ENCODE results near the gene FRAT1.

FRAT1 gene

DNA sequence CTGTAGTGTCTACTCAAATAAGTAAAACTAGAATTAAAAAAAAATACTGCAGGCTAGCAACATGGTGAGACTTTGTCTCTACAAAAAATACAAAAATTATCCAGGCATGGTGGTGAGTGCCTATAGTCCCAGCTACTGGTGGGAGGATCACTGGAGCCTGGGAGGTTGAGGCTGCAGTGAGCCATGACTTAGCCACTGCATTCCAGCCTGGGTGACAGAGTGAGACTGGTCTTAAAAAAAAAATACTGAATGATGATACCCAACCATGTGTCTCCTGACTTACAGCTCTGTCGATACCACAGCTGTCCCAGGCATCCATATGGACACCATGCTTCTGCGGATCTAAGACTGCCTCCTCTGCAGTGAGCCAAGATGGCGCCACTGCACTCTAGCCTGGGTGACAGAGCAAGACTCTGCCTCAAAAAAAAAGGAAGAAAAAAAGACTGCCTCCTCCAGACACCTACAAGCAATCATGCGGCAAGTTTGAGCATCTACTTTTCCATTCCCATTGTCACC lies 7.9 kb upstream of the FRAT1 start:
- peak; percentile 31 for DNase-seq

DNA sequence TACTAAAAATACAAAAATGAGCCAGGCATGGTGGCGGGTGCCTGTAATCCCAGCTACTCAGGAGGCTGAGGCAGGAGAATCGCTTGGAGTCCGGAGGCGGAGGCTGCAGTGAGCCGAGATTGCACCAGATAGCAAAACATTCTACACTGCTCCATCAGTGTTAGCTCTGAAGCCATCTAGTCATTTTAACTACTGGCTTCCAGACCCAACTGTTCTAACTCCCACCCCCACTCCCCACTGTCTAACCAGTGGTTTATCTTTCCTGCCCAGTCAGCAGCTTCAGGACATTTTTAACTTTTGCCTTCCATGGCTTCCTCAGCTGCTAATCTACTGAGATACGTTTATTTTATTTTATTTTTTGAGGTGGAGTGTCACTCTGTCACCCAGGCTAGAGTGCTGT lies 6.2 kb upstream of the FRAT1 start:
- no peak for DNase-seq

DNA sequence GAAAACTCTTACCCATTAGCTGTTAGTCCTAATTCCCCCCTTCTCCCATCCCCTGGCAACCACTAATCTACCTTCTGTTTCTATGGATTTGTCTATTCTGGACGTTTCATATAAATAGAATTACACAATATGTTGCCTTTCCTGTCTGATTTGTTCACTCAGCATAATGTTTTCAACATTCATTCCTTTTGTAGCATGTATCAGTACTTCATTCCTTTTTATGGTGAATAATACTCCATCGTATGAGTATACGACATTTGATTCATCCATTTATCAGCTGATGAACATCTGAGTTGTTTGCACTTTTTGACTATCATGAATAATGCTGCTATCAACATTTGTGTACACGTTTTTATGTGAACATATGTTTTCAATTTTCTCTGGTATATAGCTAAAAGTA lies 4.4 kb upstream of the FRAT1 start:
- DNase-seq = no peak

DNA sequence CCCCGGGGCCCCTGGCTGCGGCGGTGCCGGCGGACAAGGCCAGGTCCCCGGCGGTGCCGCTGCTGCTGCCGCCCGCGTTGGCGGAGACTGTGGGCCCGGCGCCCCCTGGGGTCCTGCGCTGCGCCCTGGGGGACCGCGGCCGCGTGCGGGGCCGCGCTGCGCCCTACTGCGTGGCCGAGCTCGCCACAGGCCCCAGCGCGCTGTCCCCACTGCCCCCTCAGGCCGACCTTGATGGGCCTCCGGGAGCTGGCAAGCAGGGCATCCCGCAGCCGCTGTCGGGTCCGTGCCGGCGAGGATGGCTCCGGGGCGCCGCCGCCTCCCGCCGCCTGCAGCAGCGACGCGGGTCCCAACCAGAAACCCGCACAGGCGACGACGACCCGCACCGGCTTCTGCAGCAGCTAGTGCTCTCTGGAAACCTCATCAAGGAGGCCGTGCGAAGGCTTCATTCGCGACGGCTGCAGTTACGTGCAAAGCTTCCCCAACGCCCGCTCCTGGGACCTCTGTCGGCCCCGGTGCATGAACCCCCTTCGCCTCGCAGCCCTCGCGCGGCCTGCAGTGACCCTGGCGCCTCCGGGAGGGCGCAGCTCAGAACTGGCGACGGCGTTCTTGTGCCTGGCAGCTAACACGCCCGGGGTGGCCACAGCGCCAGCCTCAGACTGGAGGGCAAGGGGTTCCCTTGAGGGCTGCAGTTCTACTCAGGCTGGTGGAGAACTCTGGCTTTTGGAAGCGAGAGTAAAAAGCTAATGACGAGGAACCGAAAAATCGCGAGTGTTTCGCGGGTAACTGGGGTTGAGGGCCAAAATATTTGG lies 804 bp downstream of the FRAT1 start:
- DNase-seq = peak; percentile 4

DNA sequence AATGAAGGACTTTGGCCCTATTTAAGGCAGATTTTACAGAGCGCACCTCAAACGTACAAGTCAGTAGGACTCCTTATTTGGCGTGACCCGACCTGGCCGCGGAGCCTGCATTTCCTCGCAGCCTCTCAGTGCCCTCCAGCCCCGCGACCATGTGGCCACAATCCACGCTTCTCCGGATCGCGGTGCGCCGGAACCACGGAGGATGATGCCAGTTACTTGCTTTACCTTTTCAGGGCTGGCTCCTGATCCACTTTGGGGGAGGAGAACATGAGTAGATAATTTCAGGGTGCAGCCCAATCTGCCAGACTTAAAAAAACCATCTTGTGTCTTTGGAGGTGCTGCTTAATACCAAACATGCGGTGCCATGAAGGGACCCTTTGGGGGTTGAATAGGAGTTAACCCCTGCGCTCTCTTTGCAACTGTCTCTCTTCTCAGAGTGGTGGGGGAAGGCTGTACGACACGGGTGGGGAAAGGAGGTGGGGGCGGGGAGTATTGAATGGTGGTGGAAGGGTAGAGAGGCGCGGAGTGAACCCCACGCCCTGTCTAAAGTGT lies 1.5 kb downstream of the FRAT1 start:
- DNase-seq = no peak

DNA sequence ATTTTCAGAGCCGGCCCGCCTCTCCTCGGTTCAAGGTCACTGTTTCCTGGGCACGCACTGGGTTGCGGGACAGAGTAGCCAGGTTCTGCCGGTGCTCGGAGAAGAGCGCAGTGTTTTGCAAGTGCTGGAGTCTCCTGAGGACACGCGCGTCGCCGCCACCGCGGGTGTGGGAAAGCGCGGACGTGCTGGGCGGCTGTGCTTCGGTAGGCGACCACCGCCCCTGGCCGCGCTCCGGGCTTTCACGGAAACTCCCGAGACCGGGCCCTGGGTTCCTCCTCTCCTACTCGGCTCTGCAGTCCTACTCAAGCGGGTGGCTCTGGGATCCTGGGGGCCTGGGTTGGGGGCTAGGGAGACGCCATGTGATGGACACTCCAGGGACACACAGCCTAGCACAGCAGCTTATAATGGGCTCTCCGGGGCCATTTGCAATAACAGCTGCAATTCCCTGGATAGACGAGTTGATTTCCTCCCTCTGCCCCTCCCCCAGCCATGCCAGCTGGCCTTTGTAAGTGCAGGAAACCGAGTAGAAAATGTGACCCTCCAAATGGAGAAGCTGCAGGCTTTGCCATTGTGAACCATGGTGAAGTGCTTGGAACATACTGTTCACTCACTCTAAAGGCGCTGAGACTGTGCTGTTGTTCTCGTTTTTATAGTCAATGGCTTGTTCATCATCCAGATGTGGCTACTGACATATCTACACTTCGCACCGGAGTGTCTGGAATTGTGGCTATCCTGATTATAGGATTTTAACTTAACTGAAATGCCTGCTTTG lies 2.1 kb downstream of the FRAT1 start:
- DNase-seq = peak; percentile 48

DNA sequence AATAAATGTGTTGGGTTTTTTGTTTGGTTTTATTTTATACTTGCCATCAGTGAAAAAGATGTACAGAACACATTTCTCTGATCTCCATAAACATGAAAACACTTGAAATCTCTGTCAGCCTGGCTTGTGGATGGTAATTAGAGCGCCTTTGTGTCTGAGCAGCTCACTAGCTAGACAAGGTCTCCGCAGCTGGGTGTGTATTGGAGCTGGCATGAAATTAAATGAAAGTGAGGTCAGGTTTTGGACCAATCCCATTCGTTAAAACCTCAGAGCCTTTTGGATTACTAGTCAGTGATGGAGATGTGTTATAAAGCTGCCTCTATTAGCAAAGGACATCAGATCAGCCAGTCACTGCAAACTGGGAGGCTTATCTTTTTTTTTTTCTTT lies 2.7 kb downstream of the FRAT1 start:
- no peak for DNase-seq

DNA sequence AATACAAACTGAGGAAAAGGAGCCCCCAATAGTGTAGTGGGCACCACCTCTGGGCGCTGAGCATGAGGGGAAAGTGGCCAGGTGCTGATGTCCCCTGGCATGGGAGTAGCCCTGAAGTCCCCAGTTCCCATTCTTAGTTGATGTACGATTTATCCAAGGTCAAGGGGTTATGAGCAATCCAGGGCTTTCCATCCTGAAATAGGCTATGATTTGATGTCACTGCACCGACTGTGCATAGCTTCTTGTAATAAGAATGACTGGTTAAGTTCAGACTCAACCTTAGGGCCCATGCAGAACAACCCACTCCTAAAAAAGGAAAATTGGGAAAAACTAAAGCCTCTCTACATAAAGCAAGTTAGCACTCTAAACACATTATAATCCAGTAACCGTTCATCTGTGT lies 4.4 kb downstream of the FRAT1 start:
- DNase-seq = no peak

DNA sequence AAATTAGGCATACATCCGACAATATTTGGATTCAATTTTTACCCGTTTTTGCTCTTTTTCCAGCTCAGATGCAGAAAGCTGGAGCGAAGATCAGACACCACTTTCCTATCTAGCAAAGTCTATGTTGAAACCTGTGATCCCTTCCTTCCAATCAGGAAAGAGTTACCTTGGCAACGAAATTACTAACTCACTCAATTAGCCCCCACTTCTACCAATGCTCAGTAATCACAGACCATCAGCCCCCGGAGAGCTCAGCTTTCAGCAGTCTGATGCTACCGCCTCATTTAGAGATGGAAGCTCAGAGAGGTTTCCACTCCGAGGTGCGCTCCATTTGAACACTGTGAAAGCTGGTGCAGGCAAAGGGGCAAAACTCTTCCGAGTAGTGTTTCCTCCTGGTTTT lies 6.7 kb downstream of the FRAT1 start:
- DNase-seq = no peak

DNA sequence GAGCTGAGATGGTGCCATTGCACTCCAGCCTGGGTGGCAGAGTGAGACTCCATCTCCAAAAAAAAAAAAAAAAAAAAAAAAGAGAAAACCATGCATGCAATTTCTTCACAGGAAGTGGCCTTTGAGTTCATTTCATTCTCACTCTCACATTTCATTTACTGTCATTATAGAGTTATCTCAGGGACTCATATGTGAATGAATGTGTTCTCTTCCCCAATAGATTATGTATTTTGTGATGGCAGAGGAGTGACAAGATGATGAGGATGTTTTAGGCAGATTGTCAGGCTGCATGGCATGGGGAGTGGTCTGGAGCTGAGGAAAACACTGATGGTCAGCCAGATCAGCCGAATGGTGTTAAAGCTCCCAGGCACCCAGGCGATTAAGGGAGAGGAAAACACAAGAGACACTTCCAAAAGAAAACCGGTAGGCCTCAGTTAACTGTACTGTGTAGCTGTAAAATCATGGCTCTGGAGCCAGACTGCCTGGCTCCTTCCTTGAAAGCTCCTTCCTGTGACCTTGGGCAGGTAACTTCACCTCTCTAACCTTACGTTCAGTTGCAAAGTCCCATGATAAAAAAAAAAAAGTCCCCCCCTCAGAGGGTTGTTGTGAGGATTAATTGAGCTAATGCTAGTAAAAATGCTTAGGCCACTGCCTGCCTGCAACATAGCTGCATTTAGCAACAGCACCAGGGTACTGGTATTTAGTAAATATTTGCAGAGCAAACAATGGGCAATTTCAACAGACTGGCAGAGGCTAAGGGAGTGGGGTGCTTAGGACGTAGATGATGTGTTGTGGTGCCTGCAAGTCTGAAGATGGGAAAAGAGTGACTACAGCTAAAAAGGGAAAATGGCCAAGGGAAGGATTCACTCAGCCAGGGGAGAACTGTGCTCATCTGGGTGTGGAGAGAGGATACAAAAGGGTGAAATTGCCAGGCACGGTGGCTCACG lies 8.6 kb downstream of the FRAT1 start:
- no peak for DNase-seq

DNA sequence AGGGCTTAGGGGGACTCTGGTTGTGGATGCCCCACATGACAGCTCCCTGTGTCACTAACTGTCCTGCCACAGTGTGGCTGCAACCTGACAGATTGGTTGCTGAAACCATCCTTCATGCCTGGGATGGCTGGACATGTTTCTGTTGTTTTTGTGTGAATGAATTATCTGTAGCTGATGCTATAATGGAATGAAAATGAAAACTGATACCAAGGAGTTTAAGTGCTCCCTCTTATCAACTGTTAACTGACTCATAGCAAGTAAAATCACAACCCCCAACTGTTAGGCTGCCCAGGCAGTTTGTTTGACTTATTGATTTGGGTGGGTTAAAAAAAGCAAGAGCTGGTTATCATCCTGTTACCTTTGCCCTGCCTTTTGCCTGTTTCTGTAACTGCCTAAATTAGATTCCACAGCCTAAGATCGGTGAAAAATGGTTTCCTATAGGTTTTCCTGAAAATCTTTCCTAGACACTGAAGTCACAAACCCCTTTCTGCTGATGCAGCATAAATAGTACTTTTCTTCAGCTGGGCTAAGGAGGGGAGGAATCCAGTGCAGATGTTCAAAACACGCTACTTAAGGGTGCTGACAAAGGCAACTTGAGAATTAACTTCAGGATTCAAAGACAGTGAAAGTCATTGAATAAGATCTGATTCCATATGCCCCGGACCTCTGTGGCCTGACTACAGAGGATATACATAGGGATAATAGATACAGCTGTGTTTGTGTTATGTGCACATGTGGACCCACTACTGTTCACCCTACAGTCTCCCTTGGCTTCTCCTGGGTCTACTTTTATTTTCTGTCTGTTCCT lies 9.8 kb downstream of the FRAT1 start:
- no peak for DNase-seq

DNA sequence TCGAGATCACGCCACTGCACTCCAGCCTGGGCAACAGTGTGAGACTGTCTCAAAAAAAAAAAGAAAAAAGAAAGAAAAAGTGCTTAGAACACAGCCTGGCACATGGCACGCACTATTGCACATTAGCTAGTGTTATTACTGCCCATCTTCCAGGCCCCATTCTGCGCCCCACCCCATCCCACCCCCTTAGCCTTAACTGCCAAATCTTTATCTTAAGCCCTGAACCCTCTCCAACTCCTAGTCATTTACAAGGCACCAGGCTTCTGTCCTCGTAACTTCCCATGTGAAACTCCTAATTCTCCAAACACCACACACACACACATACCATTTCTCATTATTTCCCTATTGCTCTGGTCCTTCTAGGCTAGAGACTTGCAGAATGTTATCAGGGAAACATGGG lies 10.7 kb downstream of the FRAT1 start:
- no peak for DNase-seq

DNA sequence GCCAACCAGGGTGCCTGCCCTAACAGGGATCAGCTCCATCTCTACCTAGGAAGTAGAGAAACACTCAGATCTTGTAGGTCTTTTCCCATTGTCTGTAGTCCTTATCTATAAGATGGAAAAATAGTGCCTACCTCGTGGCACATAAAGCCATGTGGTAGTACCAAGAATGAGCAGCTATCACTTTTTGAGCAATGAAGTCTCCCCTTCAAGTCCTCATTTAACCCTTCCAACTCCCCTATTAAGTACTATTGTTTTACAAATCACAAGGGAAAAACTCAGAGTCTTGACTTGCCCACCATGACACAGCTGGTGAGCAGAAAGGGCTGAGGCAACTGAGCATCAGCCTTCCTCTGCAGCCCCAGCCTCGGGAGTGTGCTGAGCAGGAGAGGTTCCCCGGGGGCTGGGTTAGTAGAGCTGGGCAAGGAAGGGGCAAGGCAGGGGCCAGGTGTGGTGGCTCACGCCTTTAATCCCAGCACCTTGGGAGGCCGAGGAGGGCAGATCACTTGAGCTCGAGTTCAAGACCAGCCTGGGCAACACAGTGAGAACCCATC lies 12.2 kb downstream of the FRAT1 start:
- no peak for DNase-seq

DNA sequence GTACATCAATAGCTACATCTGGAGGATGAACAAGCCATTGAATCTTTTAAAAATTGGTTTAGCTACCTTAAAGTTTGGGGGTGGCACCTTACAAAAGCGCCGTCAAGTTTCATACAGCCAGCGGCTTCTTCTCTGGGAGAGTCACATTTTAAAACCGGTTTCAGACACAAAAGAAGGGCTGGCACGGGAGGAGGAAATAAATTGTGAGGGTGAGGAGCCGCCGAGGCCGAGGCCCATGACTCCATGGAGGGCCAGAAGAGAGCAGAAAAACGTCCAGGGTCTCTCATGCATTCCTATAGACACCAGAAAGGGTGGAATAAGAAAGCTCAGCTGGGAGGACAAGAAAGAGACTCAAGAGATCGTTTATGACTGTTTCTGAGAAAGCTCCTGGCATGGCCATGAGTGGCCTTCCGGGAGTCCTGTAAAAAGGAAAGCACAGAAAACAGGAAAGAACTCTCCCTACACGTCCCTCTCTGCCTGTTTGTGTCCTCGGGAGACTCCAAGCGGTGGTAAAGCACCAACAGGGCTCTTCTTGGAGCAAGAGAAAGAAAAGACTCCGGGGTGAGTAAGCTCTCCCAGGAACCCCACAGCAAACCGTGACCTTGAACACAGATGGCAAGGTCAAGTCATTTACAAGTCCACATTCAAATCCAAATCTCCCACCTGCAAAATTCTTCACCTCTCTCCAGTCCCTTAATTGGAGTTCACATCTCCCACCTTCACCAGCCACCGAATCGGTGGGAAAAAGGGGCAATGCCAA lies 13.7 kb downstream of the FRAT1 start:
- DNase-seq = no peak

DNA sequence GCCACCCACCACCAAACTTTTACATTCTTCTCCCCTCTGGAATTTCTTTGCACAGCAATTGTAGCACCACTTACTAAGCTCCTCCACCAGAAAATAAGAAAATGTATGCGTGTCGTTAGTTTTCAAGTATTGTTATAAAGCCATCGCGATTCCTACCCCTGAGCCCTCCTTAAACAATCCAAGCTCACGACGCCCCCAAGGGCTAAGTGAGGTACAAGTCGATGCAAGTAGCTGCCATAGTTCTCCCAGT lies 14.2 kb downstream of the FRAT1 start:
- DNase-seq = peak; percentile 10

DNA sequence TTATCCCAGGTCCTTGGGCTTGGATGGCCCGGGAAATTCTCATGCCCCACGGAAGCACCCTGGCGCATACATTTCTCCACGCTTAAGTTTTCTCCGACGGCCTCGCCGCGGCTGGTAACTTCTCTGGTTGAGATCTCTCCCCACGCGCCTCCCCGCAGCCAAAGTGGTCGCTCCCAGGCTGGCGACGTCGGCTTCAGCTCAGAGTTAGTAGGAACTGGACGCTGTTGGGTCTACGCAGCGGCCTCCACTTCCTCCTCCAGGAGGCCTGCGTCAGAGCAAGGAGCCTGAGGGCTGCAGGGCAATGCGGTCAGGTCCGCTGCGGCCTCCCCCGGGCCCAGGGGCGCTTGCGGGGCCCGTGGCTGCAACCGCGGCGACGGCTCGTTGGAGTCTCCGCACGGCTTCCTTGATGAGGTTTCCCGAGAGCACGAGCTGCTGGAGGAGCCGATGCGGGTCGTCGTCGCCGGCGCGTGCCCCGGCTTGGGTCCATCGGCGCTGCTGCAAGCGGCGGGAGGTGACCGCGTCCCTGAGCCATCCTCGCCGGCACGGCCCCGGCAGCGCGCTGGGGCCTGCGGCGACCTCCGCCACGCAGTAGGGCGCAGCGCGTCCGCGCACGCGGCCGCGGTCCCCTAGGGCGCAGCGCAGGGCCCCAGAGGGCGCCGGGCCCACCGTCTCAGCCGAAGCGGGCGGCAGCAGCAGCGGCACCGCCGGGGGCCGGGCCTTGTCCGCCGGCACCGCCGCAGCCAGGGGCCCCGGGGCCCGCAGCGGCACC lies 14.7 kb downstream of the FRAT1 start:
- DNase-seq = no peak

DNA sequence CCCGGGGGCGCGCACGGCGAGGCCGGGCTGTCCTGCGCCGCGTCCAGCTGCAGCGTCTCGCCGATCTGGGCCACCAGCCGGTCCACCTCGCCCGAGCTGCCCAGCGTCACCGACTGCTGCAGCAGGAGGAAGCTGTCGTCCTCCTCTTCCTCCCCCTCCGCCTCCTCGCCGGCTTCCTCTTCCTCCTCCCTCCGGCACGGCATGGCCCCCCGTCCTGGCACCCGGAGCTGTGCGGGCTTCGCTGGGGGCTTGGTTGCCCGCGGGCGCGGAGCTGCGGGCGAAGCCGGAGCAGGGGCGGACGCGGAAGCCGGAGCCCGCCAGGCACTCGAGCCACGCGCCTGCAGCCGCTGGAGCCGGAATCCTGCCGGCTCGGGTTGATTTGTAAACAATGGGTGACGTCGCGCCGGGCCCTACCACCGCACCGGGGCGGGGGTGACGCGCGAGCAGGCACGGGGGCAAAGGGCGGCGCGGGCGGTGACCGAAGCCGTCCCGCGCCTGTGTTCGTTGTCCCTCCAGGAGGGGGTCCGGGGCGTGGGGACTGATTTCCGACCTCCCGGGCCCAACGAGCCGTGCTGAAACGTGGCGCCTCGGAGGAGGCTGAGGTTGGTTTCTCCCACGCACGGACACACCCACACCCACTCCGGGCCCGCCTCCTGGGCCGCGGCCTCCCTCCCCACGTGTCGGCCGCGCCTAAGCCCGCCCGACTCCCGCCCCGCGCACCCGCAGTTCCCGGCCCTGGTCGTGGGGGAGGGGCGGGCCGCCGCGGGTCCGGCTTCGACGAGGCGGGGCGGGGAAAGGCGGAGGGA lies 15.5 kb downstream of the FRAT1 start, which contains the start of gene FRAT2:
TSS of gene FRAT2 (minus strand) at position 360 of the 806 bp plus-strand sequence. CDS start at position 203, 157 bp downstream.
- DNase-seq = peak; percentile 76

DNA sequence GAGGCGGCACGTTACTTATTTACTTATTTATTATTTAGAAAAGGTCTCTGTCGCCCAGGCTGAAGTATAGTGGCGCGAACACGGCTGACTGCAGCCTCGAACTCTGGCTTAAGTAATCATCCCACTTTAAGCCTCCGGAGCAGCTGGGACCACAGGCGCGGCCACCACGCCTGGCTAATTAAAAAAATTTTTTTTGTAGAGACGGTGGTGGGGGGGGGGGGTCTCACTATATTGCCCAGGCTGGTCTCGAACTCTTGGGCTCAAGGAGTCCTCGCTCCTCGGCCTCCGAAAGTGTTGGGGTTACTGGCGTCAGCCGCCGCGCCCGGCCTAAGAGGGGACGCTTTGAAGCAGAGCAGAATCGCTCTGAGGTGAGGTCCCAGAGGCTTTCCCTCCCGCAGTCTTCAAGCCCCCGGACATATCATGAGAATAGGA lies 16.1 kb downstream of the FRAT1 start:
- no peak for DNase-seq

DNA sequence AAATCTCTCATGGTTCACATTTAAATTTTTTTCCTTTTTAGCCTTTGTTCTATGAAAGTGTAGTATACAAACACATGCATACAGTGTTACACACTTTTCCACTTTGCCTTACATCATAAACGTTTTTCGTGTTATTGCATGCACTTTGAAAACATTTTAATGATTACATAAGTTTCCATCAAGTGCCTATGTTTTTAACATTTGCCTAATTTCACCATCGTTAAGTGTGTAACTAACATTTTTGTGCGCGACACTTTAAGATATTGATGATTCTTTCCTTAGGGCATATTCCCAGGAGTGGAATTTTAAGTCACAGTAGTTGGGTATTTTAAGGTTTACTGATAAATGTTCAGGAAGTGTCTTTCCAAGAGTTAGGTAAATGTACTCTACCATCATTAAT lies 16.9 kb downstream of the FRAT1 start:
- DNase-seq = no peak

Data from NCI-H2171 treated with DMSO at 0.1 percent for 48 hours (cell line).